Activated T-cell treated with anti-CD3 and anti-CD28 coated beads, Interleukin-2, amount 50 U/mL, for 24 hours (primary cell): ENCODE measurements around the gene RNF208.
"Not testable (repeated sequence)": the region's sequence is repeated elsewhere in the genome, so short reads cannot be mapped to it uniquely, and the experiment has no call there.

Experiments used
- DNase-seq: peaks from one replicate; pipeline ENCODE4 v3.0.0-alpha.2; 2020
- H3K27ac Mint-ChIP-seq: 2 replicates; pipeline ENCODE4 v1.8.0; 2020; ENCODE audit warnings: mild to moderate bottlenecking, mixed read lengths
- H3K27me3 Mint-ChIP-seq: 2 replicates; pipeline ENCODE4 v1.8.0; 2020; ENCODE audit warnings: mixed read lengths
- H3K36me3 Mint-ChIP-seq: 2 replicates; pipeline ENCODE4 v1.8.0; 2020; ENCODE audit warnings: low read depth, mixed read lengths
- H3K4me1 Mint-ChIP-seq: 2 replicates; pipeline ENCODE4 v1.8.0; 2020; ENCODE audit warnings: low read depth, mixed read lengths
- H3K4me3 Mint-ChIP-seq: 2 replicates; pipeline ENCODE4 v1.8.0; 2020; ENCODE audit warnings: mild to moderate bottlenecking, moderate library complexity, mixed read lengths
- H3K9me3 Mint-ChIP-seq: 2 replicates; pipeline ENCODE4 v1.8.0; 2020; ENCODE audit warnings: mixed read lengths

Gene RNF208

GRCh38 chr9:137262173-137262908 is 40.3 kb upstream of the RNF208 start:
- not testable (repeated sequence) for H3K4me3 Mint-ChIP-seq, DNase-seq, H3K9me3 Mint-ChIP-seq, H3K27me3 Mint-ChIP-seq, H3K4me1 Mint-ChIP-seq, H3K27ac Mint-ChIP-seq
- H3K36me3 Mint-ChIP-seq, result peaks cover 70% of the 10 kb centered on the region

- no peaks in the 10 kb centered on the region for H3K9me3 Mint-ChIP-seq
- H3K36me3 Mint-ChIP-seq, result peaks cover 40% of the 10 kb centered on the region
- DNase-seq, result no peak
- peaks cover 23% of the 10 kb centered on the region for H3K4me1 Mint-ChIP-seq
- H3K27me3 Mint-ChIP-seq, result no peaks in the 10 kb centered on the region
- peak overlapping the region; percentile 91 for H3K4me3 Mint-ChIP-seq
- H3K27ac Mint-ChIP-seq, result peak overlapping the region; percentile 89
These were observed 34.8 kb upstream of the RNF208 start for GRCh38 chr9:137256856-137257255.

GRCh38 chr9:137256362-137256761 is 34.3 kb upstream of the RNF208 start:
- H3K36me3 Mint-ChIP-seq, result peaks cover 35% of the 10 kb centered on the region
- peak overlapping the region; percentile 91 for H3K4me3 Mint-ChIP-seq
- no peaks in the 10 kb centered on the region for H3K9me3 Mint-ChIP-seq
- peak overlapping the region; percentile 89 for H3K27ac Mint-ChIP-seq
- DNase-seq, result no peak
- no peaks in the 10 kb centered on the region for H3K27me3 Mint-ChIP-seq
- peaks cover 23% of the 10 kb centered on the region for H3K4me1 Mint-ChIP-seq

- peak overlapping the region; percentile 91 for H3K4me3 Mint-ChIP-seq
- no peaks in the 10 kb centered on the region for H3K27me3 Mint-ChIP-seq
- DNase-seq, result no peak
- H3K36me3 Mint-ChIP-seq, result peaks cover 32% of the 10 kb centered on the region
- peak overlapping the region; percentile 89 for H3K27ac Mint-ChIP-seq
- peaks cover 23% of the 10 kb centered on the region for H3K4me1 Mint-ChIP-seq
- H3K9me3 Mint-ChIP-seq, result no peaks in the 10 kb centered on the region
These were observed 33.5 kb upstream of the RNF208 start for GRCh38 chr9:137255448-137256114.

- Mint-ChIP-seq H3K4me3 (peak within 1 kb of the TSS; percentile 91), H3K36me3 (peaks cover 32% of the 10 kb centered on the region), H3K27ac (peak within 1 kb of the TSS; percentile 89), H3K27me3 (no peaks in the 10 kb centered on the region), H3K4me1 (peaks cover 23% of the 10 kb centered on the region), H3K9me3 (no peaks in the 10 kb centered on the region)
- peak; percentile 99 for DNase-seq
These were observed 32.8 kb upstream of the RNF208 start, which contains the start of gene NELFB for GRCh38 chr9:137254624-137255447. Gene NELFB, plus strand, starts transcription at chr9:137255327.

GRCh38 chr9:137253717-137254623 is 31.9 kb upstream of the RNF208 start:
- Mint-ChIP-seq H3K4me3 (peak overlapping the region; percentile 91), H3K9me3 (no peaks in the 10 kb centered on the region), H3K4me1 (peaks cover 23% of the 10 kb centered on the region), H3K27me3 (no peaks in the 10 kb centered on the region), H3K36me3 (peaks cover 27% of the 10 kb centered on the region), H3K27ac (peak overlapping the region; percentile 86)
- DNase-seq, result no peak

GRCh38 chr9:137252555-137253506 is 30.8 kb upstream of the RNF208 start:
- Mint-ChIP-seq H3K27ac (no peak overlapping the region), H3K36me3 (peaks cover 16% of the 10 kb centered on the region), H3K4me3 (no peak overlapping the region), H3K9me3 (no peaks in the 10 kb centered on the region), H3K4me1 (peaks cover 23% of the 10 kb centered on the region), H3K27me3 (no peaks in the 10 kb centered on the region)
- DNase-seq, result no peak

- Mint-ChIP-seq H3K27ac (no peak overlapping the region), H3K36me3 (peaks cover 11% of the 10 kb centered on the region), H3K27me3 (no peaks in the 10 kb centered on the region), H3K4me3 (no peak overlapping the region), H3K9me3 (no peaks in the 10 kb centered on the region), H3K4me1 (peaks cover 18% of the 10 kb centered on the region)
- no peak for DNase-seq
These were observed 29.6 kb upstream of the RNF208 start for GRCh38 chr9:137251490-137252268.

- no peaks in the 10 kb centered on the region for H3K27me3 Mint-ChIP-seq
- H3K9me3 Mint-ChIP-seq, result no peaks in the 10 kb centered on the region
- H3K36me3 Mint-ChIP-seq, result peaks cover 5% of the 10 kb centered on the region
- no peak for DNase-seq
- H3K27ac Mint-ChIP-seq, result no peak within 1 kb of the TSS
- H3K4me3 Mint-ChIP-seq, result no peak within 1 kb of the TSS
- H3K4me1 Mint-ChIP-seq, result peaks cover 12% of the 10 kb centered on the region
These were observed 29.1 kb upstream of the RNF208 start, which contains the start of gene STPG3 for GRCh38 chr9:137251194-137251461. Gene STPG3, plus strand, starts transcription at chr9:137251286. Its CDS starts 1 bp downstream, at chr9:137251287.

- Mint-ChIP-seq H3K4me1 (peaks cover 8% of the 10 kb centered on the region), H3K27me3 (no peaks in the 10 kb centered on the region), H3K4me3 (no peak overlapping the region), H3K9me3 (no peaks in the 10 kb centered on the region), H3K27ac (no peak overlapping the region), H3K36me3 (peaks cover under 1% of the 10 kb centered on the region)
- no peak for DNase-seq
These were observed 28.5 kb upstream of the RNF208 start for GRCh38 chr9:137250329-137251193.

- Mint-ChIP-seq H3K36me3 (peaks cover 15% of the 10 kb centered on the region), H3K9me3 (no peaks in the 10 kb centered on the region), H3K4me1 (peaks cover 9% of the 10 kb centered on the region), H3K27ac (no peak overlapping the region), H3K4me3 (no peak overlapping the region), H3K27me3 (no peaks in the 10 kb centered on the region)
- no peak for DNase-seq
These were observed 25.8 kb upstream of the RNF208 start for GRCh38 chr9:137247916-137248175.
